Body of pancreas (tissue), 4 donors: ENCODE data around the gene C1QTNF12. TPM values are rescaled to one million over a fixed set of nuclear protein-coding genes. Genes with fewer than 3 reads are reported as not detected.

Experiments used
- ATAC-seq: fragments of 150-250 bp; one replicate; pipeline ENCODE4 v1.9.1; 2016
- DNase-seq, 4 donors: peaks; one replicate each; pipeline ENCODE4 v3.0.0-alpha.2; 2019
- H3K27ac ChIP-seq, 4 donors: fragments of 200-600 bp; sonication (generic); 1 replicate in 3 of 4; 2 replicates in 1 of 4; pipeline versions ENCODE4 v1.5.1 to v1.6.1; 2016 to 2019; ENCODE audit warnings: mild to moderate bottlenecking in 1 of 4, mixed read lengths in 1 of 4, moderate library complexity in 1 of 4
- H3K27me3 ChIP-seq, 2 donors: fragments of 200-600 bp; sonication (generic); one replicate each; pipeline ENCODE4 v1.6.0; 2016; ENCODE audit warnings: mild to moderate bottlenecking in 1 of 2
- H3K36me3 ChIP-seq, 2 donors: fragments of 200-600 bp; sonication (generic); replicated peaks in 1 of 2; 2 replicates each; pipeline ENCODE4 v1.5.1; 2016; ENCODE audit warnings: low read depth in 2 of 2; ENCODE audit not compliant: insufficient read depth in 1 of 2
- H3K4me1 ChIP-seq: fragments of 200-600 bp; sonication (generic); one replicate; pipeline ENCODE4 v1.6.0; 2016
- H3K4me3 ChIP-seq, 2 donors: fragments of 200-600 bp; sonication (generic); 1 replicate in 1 of 2; 2 replicates in 1 of 2; pipeline ENCODE4 v1.5.1; 2016 to 2019
- H3K9me3 ChIP-seq, 3 donors: fragments of 200-600 bp; sonication (generic); 1 replicate in 2 of 3; 2 replicates in 1 of 3; pipeline ENCODE4 v1.5.1; 2016
- POLR2A ChIP-seq, 3 donors: fragments of 450-650 bp; IDR thresholded peaks; one replicate each; pipeline ENCODE4 v1.6.1; 2016; ENCODE audit warnings: antibody characterized with exemption in 3 of 3, mild to moderate bottlenecking in 2 of 3
- WGBS, 2 donors: methylation state at CpG; one replicate each; pipeline ENCODE4 v1.1.5; 2017; 5-methylcytosine and 5-hydroxymethylcytosine counted together
- intact Hi-C: fragments of 100-400 bp; cut with DNase I; formaldehyde crosslinking; loops from one replicate; pipeline ENCODE4 v1.15.1; 2023
- total RNA-seq, 2 donors: library from RNA; depleted of rRNA; stranded (reverse); fragments of >200 nt; gene quantifications; one replicate each; pipeline ENCODE4 v1.1.0, GENCODE V29; 2016
- TF ChIP-seq, protein P1 (sequence below), 7 experiments: fragments of 450-650 bp in 4 of 7; fragments of 200-600 bp in 3 of 7; sonication (generic) in 3 of 7; IDR thresholded peaks; one replicate each; pipeline ENCODE4 v1.5.1; 2016 to 2019; ENCODE audit warnings: antibody characterized with exemption in 7 of 7

The C1QTNF12 gene
- total RNA-seq, 2 donors from 2014 or later, result not detected

- peak in 3 of 4 donors; percentile 25 to 34 (median 32) for DNase-seq
- intact Hi-C loops, result no loop called here
- Histone ChIP-seq H3K9me3 (no peaks in the 10 kb centered on the region), H3K27me3 (peaks cover 0 to 5% of the 10 kb centered on the region in 2 donors), H3K27ac (no peak overlapping the region), H3K36me3 (no peaks in the 10 kb centered on the region), H3K4me3 (no peak overlapping the region), H3K4me1 (peaks cover 18% of the 10 kb centered on the region)
- peak; percentile 12 for ATAC-seq
- TF ChIP-seq, protein P1, sequence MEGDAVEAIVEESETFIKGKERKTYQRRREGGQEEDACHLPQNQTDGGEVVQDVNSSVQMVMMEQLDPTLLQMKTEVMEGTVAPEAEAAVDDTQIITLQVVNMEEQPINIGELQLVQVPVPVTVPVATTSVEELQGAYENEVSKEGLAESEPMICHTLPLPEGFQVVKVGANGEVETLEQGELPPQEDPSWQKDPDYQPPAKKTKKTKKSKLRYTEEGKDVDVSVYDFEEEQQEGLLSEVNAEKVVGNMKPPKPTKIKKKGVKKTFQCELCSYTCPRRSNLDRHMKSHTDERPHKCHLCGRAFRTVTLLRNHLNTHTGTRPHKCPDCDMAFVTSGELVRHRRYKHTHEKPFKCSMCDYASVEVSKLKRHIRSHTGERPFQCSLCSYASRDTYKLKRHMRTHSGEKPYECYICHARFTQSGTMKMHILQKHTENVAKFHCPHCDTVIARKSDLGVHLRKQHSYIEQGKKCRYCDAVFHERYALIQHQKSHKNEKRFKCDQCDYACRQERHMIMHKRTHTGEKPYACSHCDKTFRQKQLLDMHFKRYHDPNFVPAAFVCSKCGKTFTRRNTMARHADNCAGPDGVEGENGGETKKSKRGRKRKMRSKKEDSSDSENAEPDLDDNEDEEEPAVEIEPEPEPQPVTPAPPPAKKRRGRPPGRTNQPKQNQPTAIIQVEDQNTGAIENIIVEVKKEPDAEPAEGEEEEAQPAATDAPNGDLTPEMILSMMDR (IDR thresholded peaks at IDR 0.05), result no peak
- no peak for TF ChIP-seq POLR2A (IDR thresholded peaks at IDR 0.05)
- 23 to 49% methylated on average over 8 to 48 of the region's 48 CpGs for WGBS, 2 donors
These were observed 8.4 kb downstream of the C1QTNF12 start for GRCh38 chr1:1237874-1238701.

- no peak for ATAC-seq
- Histone ChIP-seq H3K4me3 (no peak overlapping the region), H3K27ac (no peak overlapping the region), H3K27me3 (peaks cover 0 to 5% of the 10 kb centered on the region in 2 donors), H3K9me3 (no peaks in the 10 kb centered on the region), H3K4me1 (peaks cover 25% of the 10 kb centered on the region), H3K36me3 (no peaks in the 10 kb centered on the region)
- no peak for TF ChIP-seq POLR2A (IDR thresholded peaks at IDR 0.05)
- TF ChIP-seq, protein P1 (IDR thresholded peaks at IDR 0.05), result no peak
- intact Hi-C loops, result no loop called here
- 32 to 34% methylated on average over 15 to 33 of the region's 34 CpGs for WGBS, 2 donors
- no peak for DNase-seq
These were observed 9.3 kb downstream of the C1QTNF12 start for GRCh38 chr1:1236945-1237873.

DNA sequence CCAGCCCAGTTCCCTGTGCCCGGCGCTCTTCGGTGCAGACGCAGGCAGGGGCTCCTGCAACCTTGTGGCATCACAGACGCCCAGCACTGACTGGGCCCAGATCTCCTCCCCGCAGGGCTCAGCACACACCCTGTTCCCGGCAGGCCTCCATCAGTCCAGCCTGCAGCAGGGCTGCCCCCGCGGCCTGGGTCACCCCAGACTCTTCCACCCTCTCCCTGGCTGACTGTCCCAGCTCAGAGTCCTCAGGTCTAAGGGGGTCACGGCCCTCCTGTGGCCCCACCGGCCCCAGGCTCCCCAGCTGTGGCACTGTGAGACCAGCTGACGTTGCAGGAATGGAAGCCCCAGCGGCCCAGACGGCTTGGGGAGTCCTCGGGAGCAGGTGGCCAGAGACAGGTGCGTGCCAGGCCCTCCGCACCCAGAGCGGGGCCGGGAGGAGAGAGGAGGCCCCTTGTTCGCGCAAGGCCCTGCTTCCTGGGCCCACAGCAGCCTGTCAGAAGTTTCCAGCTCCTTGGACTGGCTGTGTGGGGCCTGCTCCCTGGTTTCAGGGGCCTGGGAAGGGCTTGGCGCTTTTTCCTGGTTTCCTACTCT, 10.3 kb downstream of the C1QTNF12 start:
- Histone ChIP-seq H3K27ac (no peak overlapping the region), H3K4me3 (no peak overlapping the region), H3K27me3 (peaks cover 0 to 5% of the 10 kb centered on the region in 2 donors), H3K4me1 (peaks cover 25% of the 10 kb centered on the region), H3K9me3 (no peaks in the 10 kb centered on the region), H3K36me3 (no peaks in the 10 kb centered on the region)
- TF ChIP-seq, protein P1 (IDR thresholded peaks at IDR 0.05), result no peak
- TF ChIP-seq POLR2A (IDR thresholded peaks at IDR 0.05), result no peak
- ATAC-seq (no peak), DNase-seq (no peak)
- intact Hi-C loops, result no loop called here
- 79 to 80% methylated on average over 3 to 12 of the region's 22 CpGs for WGBS, 2 donors

DNA sequence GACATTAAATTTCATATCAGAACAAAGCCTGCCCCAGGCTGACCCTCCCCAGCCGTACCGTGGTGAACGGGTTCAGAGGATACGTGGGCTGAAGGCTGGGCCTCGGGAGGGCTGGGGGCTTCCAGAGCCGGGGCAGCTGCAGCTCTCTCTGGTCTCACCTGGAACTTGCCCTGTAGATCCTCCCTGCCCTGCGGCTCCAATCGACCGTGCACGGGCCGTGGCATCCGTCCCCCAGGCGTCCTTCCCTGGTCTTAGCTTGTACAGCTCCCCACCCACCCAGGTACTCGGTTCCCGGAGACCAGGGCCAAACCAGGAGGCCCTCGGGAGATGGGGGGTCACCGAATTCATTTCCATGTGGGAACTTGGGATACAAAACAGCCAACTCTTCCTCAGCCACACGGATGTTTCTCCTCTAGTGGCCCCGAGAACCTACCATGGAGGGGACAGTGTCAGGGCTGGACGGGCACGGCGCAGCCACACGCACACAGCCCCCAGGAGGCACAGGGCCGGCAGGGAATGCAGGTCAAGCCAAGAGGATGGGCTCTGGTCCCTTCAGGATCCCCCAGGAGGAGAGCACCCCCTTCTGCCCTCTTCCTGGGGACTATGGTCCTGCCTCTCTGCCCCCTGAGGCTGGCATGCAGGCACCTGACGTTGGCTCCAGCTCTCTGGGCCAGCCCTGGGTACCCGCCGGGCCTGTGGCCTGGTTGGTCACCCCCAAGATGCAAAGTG, 11.3 kb downstream of the C1QTNF12 start:
- DNase-seq (no peak), ATAC-seq (no peak)
- H3K9me3 ChIP-seq, result no peaks in the 10 kb centered on the region
- H3K36me3 ChIP-seq, result no peaks in the 10 kb centered on the region
- H3K27me3 ChIP-seq, result peaks cover 0 to 5% of the 10 kb centered on the region in 2 donors
- WGBS, 2 donors, result 89 to 90% methylated on average over 21 to 23 of the region's 27 CpGs
- intact Hi-C loops, result no loop called here
- H3K27ac ChIP-seq, result no peak overlapping the region
- TF ChIP-seq, protein P1 (IDR thresholded peaks at IDR 0.05), result no peak
- TF ChIP-seq POLR2A (IDR thresholded peaks at IDR 0.05), result no peak
- no peak overlapping the region for H3K4me3 ChIP-seq
- peaks cover 32% of the 10 kb centered on the region for H3K4me1 ChIP-seq
